Ectodermal cell (in vitro differentiated cells): ENCODE measurements around the gene CCL3.
"Not testable (repeated sequence)": the region's sequence is repeated elsewhere in the genome, so short reads cannot be mapped to it uniquely, and the experiment has no call there.

ENCODE experiments used
- H3K27ac ChIP-seq: 2 replicates; pipeline ENCODE4 v1.7.0; 2013; ENCODE audit warnings: mild to moderate bottlenecking, low read depth, low read length; ENCODE audit not compliant: insufficient read depth, poor library complexity, severe bottlenecking
- H3K27me3 ChIP-seq: 2 replicates; pipeline ENCODE4 v1.7.0; 2013; ENCODE audit warnings: mild to moderate bottlenecking, low read length; ENCODE audit not compliant: insufficient read depth, control insufficient read depth, poor library complexity, severe bottlenecking
- H3K36me3 ChIP-seq: one replicate; pipeline ENCODE4 v1.7.0; 2013; ENCODE audit warnings: low read length; ENCODE audit not compliant: control insufficient read depth, insufficient read depth
- H3K4me1 ChIP-seq: one replicate; pipeline ENCODE4 v1.7.0; 2013; ENCODE audit warnings: low read length; ENCODE audit not compliant: control insufficient read depth, insufficient read depth
- H3K4me3 ChIP-seq: 2 replicates; pipeline ENCODE4 v1.7.0; 2013; ENCODE audit warnings: low read depth, low read length, control low read depth; ENCODE audit not compliant: insufficient read depth
- H3K9me3 ChIP-seq: 2 replicates; pipeline ENCODE4 v1.7.0; 2013; ENCODE audit warnings: mild to moderate bottlenecking, low read length, moderate library complexity; ENCODE audit not compliant: control insufficient read depth
- WGBS, 2 experiments: methylation state at CpG; one replicate each; pipeline ENCODE4 v1.1.7; 2013; ENCODE audit warnings: missing lambda C conversion rate in 2 of 2; 5-methylcytosine and 5-hydroxymethylcytosine counted together

CCL3 gene

GRCh38 chr17:36104246-36104645, 14.3 kb upstream of the CCL3 start:
- H3K27me3 ChIP-seq, H3K9me3 ChIP-seq, H3K4me1 ChIP-seq, H3K27ac ChIP-seq, H3K4me3 ChIP-seq, H3K36me3 ChIP-seq: not testable (repeated sequence)
- 57 to 81% methylated on average over 1 to 5 of the region's 7 CpGs for WGBS, 2 experiments

- WGBS, 2 experiments, result 93 to 95% methylated on average over 6 of the region's 6 CpGs
- H3K36me3 ChIP-seq, H3K4me3 ChIP-seq, H3K27ac ChIP-seq, H3K4me1 ChIP-seq, H3K27me3 ChIP-seq, H3K9me3 ChIP-seq: not testable (repeated sequence)
These were observed 13.5 kb upstream of the CCL3 start, which contains the start of gene CCL4 for GRCh38 chr17:36103401-36103975. TSS of gene CCL4 (plus strand) at chr17:36103827. CDS start at chr17:36103906, 79 bp downstream.

- not testable (repeated sequence) for H3K4me1 ChIP-seq, H3K36me3 ChIP-seq, H3K4me3 ChIP-seq, H3K9me3 ChIP-seq, H3K27ac ChIP-seq, H3K27me3 ChIP-seq
- WGBS, 2 experiments, result 88 to 100% methylated on average over 1 of the region's 1 CpG
These were observed 9.1 kb upstream of the CCL3 start for GRCh38 chr17:36099004-36099403.

DNA sequence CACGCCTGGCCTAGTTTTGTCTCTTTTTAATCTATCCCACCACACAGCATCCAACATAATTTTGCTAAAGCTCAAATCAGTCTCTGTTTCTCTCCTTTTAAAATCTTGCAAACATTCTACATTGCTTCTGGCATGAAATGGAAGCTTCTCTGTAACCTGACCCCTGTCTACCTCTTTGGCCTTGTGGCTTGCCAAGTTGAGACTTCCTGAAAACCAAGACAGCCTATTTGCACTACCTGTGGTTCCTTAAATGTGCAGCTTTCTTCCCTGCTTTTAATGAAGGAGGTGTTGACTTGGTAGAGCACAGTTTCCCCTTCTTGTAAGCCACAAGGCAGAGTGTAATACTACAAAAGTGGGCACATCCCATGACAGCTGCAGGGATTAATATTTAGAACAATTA, 6.0 kb upstream of the CCL3 start:
- Histone ChIP-seq H3K4me1 (no peaks in the 10 kb centered on the region), H3K27ac (no peak overlapping the region), H3K4me3 (no peak overlapping the region), H3K27me3 (no peaks in the 10 kb centered on the region), H3K36me3 (no peaks in the 10 kb centered on the region), H3K9me3 (no peaks in the 10 kb centered on the region)
- 86 to 100% methylated on average over 1 of the region's 1 CpG for WGBS, 2 experiments

DNA sequence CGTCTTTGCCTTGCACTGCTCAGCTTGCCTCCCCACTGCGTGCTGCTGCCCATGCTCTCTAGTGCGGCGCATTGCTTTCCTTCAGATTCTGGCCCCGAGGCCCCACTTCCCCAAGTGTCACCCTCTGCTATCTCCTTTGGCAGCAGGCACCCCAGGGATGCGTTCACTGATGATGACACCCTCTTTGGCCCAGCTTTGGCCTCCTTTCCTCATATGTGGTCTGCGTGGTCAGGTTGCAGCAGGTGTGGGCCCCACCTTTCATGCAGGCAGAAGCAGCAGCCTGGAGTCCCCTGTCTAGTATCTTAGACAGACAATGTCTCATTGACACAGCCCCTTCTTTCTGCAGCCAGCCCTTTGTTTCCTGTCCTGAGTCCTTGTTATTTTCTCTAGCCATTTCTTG, 4.8 kb upstream of the CCL3 start:
- WGBS, 2 experiments, result 94 to 97% methylated on average over 7 of the region's 7 CpGs
- H3K4me3 ChIP-seq, result no peak overlapping the region
- H3K27ac ChIP-seq, result no peak overlapping the region
- H3K36me3 ChIP-seq, result no peaks in the 10 kb centered on the region
- H3K9me3 ChIP-seq, result no peaks in the 10 kb centered on the region
- H3K27me3 ChIP-seq, result no peaks in the 10 kb centered on the region
- H3K4me1 ChIP-seq, result no peaks in the 10 kb centered on the region

DNA sequence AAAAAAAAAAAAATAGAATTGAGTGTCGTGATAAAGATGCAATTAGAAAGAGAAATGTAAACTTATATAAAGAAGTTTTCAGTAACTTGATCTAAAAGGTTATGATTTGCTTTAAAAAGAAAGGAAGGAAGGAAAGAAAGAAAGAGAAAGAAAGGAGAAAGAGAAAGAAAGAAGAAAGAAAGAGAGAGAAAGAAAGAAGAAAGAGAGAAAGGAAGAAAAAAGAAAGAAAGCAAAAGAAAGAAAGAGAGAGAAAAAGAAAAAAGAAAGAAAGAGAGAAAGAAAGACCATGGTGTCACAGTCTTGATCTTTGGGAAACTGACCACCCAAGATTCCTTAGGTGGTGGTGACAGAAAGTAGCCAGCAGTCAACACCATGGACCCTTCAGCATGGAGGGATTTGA, 4.3 kb upstream of the CCL3 start:
- H3K4me3 ChIP-seq, result no peak overlapping the region
- H3K27me3 ChIP-seq, result no peaks in the 10 kb centered on the region
- H3K4me1 ChIP-seq, result no peaks in the 10 kb centered on the region
- WGBS, 2 experiments, result 85 to 86% methylated on average over 1 of the region's 1 CpG
- H3K9me3 ChIP-seq, result no peaks in the 10 kb centered on the region
- H3K27ac ChIP-seq, result no peak overlapping the region
- H3K36me3 ChIP-seq, result no peaks in the 10 kb centered on the region

- 96 to 100% methylated on average over 3 to 6 of the region's 6 CpGs for WGBS, 2 experiments
- H3K9me3 ChIP-seq, H3K4me1 ChIP-seq, H3K27ac ChIP-seq, H3K27me3 ChIP-seq, H3K36me3 ChIP-seq, H3K4me3 ChIP-seq: not testable (repeated sequence)
These were observed 2.8 kb upstream of the CCL3 start for GRCh38 chr17:36092715-36093114.

- WGBS, 2 experiments, result 88 to 96% methylated on average over 3 to 4 of the region's 4 CpGs
- Histone ChIP-seq H3K27me3 (no peaks in the 10 kb centered on the region), H3K27ac (no peak overlapping the region), H3K4me1 (no peaks in the 10 kb centered on the region), H3K4me3 (no peak overlapping the region), H3K9me3 (no peaks in the 10 kb centered on the region), H3K36me3 (no peaks in the 10 kb centered on the region)
These were observed 2.3 kb upstream of the CCL3 start for GRCh38 chr17:36092230-36092629.

- H3K4me1 ChIP-seq, result no peaks in the 10 kb centered on the region
- H3K27ac ChIP-seq, result no peak overlapping the region
- H3K36me3 ChIP-seq, result no peaks in the 10 kb centered on the region
- H3K9me3 ChIP-seq, result no peaks in the 10 kb centered on the region
- WGBS, 2 experiments, result 90 to 93% methylated on average over 4 of the region's 4 CpGs
- no peaks in the 10 kb centered on the region for H3K27me3 ChIP-seq
- no peak overlapping the region for H3K4me3 ChIP-seq
These were observed 541 bp downstream of the CCL3 start for GRCh38 chr17:36089339-36089865.

GRCh38 chr17:36088670-36089338, 1.1 kb downstream of the CCL3 start:
- H3K4me1 ChIP-seq, result no peaks in the 10 kb centered on the region
- H3K4me3 ChIP-seq, result no peak overlapping the region
- no peaks in the 10 kb centered on the region for H3K27me3 ChIP-seq
- no peak overlapping the region for H3K27ac ChIP-seq
- no peaks in the 10 kb centered on the region for H3K9me3 ChIP-seq
- WGBS, 2 experiments, result 90 to 92% methylated on average over 14 of the region's 14 CpGs
- H3K36me3 ChIP-seq, result no peaks in the 10 kb centered on the region
